ENCODE data around the gene KCNMB2. TPM values are rescaled to one million over a fixed set of nuclear protein-coding genes. Genes with fewer than 3 reads are reported as not detected.

Gene KCNMB2
- polyA plus RNA-seq, 1 donor (not counting 4 experiments of a cell fraction or from before 2014, with no cell fraction given) = not detected

DNA sequence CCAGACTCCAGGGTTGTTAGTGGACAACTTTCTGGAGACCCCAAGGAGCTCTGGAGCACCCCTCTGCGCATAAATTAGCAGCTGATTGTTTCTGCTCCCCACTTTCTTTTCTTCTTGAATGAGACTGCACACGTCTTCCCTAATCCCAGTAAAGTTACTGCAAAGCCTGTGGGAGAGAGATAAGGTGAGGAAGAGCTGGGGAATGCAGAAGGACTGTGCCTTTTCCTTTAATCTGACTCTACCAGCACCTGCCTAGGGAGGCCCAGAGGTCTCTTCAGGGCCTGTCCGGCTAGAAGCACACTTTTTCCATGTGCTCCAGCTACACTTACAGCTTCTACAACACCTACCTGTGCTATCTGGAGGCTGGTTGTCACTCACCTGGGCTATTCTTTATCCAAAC is 143.8 kb downstream of the KCNMB2 start:
- no peak for DNase-seq (ENCODE audit: low read depth, low spot score)
- Histone ChIP-seq H3K4me1 (ENCODE audit: control insufficient read depth, extremely low read depth, insufficient read depth, low read length) (no peaks in the 10 kb centered on the region), H3K4me2 (ENCODE audit: control insufficient read depth, extremely low read depth, insufficient read depth, low read depth, low read length) (no peak overlapping the region), H3K9ac (ENCODE audit: control insufficient read depth, extremely low read depth, insufficient read depth, low read length) (no peak overlapping the region), H3K27ac (ENCODE audit: control insufficient read depth, insufficient read depth, low read length) (no peak overlapping the region), H4K20me1 (ENCODE audit: control insufficient read depth, extremely low read depth, insufficient read depth, low read length) (no peaks in the 10 kb centered on the region), H3K36me3 (ENCODE audit: control insufficient read depth in 2 of 2, extremely low read depth in 1 of 2, insufficient read depth in 2 of 2, low read length in 2 of 2) (no peaks in the 10 kb centered on the region), H2AFZ (ENCODE audit: control insufficient read depth, low read length) (no peak overlapping the region), H3K4me3 (ENCODE audit: control insufficient read depth in 2 of 3, extremely low read depth in 1 of 3, insufficient read depth in 2 of 3, low read depth in 1 of 3, low read length in 3 of 3) (no peak overlapping the region), H3K27me3 (ENCODE audit: control insufficient read depth, extremely low read depth, insufficient read depth, low read length) (no peaks in the 10 kb centered on the region), H3K9me1 (ENCODE audit: control insufficient read depth, extremely low read depth, insufficient read depth, low read length) (no peaks in the 10 kb centered on the region), H3K79me2 (ENCODE audit: control insufficient read depth, insufficient read depth, low read length) (no peaks in the 10 kb centered on the region), H3K9me3 (ENCODE audit: control insufficient read depth, low read depth, low read length) (no peaks in the 10 kb centered on the region)
- no peak for FAIRE-seq
- no peak for TF ChIP-seq EZH2 (IDR thresholded peaks at IDR 0.05; ENCODE audit: low read length)
- TF ChIP-seq, protein P1, sequence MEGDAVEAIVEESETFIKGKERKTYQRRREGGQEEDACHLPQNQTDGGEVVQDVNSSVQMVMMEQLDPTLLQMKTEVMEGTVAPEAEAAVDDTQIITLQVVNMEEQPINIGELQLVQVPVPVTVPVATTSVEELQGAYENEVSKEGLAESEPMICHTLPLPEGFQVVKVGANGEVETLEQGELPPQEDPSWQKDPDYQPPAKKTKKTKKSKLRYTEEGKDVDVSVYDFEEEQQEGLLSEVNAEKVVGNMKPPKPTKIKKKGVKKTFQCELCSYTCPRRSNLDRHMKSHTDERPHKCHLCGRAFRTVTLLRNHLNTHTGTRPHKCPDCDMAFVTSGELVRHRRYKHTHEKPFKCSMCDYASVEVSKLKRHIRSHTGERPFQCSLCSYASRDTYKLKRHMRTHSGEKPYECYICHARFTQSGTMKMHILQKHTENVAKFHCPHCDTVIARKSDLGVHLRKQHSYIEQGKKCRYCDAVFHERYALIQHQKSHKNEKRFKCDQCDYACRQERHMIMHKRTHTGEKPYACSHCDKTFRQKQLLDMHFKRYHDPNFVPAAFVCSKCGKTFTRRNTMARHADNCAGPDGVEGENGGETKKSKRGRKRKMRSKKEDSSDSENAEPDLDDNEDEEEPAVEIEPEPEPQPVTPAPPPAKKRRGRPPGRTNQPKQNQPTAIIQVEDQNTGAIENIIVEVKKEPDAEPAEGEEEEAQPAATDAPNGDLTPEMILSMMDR (optimal IDR thresholded peaks at IDR 0.05 in 1 of 3, IDR thresholded peaks at IDR 0.05 in 1 of 3, conservative IDR thresholded peaks at IDR 0.05 in 1 of 3; ENCODE audit: extremely low read depth in 1 of 3, insufficient read depth in 2 of 3, low read length in 3 of 3) = no peak
- dilution Hi-C loops (cut with MboI; ENCODE audit: extremely low pct_ligation_motif_present, low sequenced_read_pairs) = no loop called here

DNA sequence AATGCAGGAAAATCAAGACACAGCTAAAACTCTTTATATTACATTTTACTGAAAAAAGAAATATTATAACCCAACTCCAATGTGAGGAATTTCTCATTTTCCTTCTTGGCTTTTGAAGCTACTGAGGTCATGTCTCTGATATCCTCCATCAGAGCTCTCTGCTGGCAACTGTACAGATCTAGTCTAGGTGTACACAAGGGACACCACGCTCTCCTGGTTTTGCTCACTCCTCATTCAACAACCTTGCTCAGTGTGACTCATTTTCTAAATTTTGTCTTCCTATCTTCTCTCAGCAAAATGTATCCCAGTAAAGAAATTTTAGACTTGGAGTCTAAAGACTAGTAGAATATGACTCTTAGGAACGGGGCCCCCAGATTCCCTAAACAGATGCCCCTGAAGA is 144.3 kb downstream of the KCNMB2 start:
- H3K9ac ChIP-seq (ENCODE audit: control insufficient read depth, extremely low read depth, insufficient read depth, low read length) = no peak overlapping the region
- no peak overlapping the region for H2AFZ ChIP-seq (ENCODE audit: control insufficient read depth, low read length)
- H4K20me1 ChIP-seq (ENCODE audit: control insufficient read depth, extremely low read depth, insufficient read depth, low read length) = no peaks in the 10 kb centered on the region
- no peaks in the 10 kb centered on the region for H3K9me1 ChIP-seq (ENCODE audit: control insufficient read depth, extremely low read depth, insufficient read depth, low read length)
- no peaks in the 10 kb centered on the region for H3K4me1 ChIP-seq (ENCODE audit: control insufficient read depth, extremely low read depth, insufficient read depth, low read length)
- FAIRE-seq (no peak), DNase-seq (ENCODE audit: low read depth, low spot score) (no peak)
- no peaks in the 10 kb centered on the region for H3K9me3 ChIP-seq (ENCODE audit: control insufficient read depth, low read depth, low read length)
- no peaks in the 10 kb centered on the region for H3K79me2 ChIP-seq (ENCODE audit: control insufficient read depth, insufficient read depth, low read length)
- TF ChIP-seq, protein P1 (optimal IDR thresholded peaks at IDR 0.05 in 1 of 3, IDR thresholded peaks at IDR 0.05 in 1 of 3, conservative IDR thresholded peaks at IDR 0.05 in 1 of 3; ENCODE audit: extremely low read depth in 1 of 3, insufficient read depth in 2 of 3, low read length in 3 of 3) = no peak
- no peak for TF ChIP-seq EZH2 (IDR thresholded peaks at IDR 0.05; ENCODE audit: low read length)
- no peak overlapping the region for H3K27ac ChIP-seq (ENCODE audit: control insufficient read depth, insufficient read depth, low read length)
- no peaks in the 10 kb centered on the region for H3K27me3 ChIP-seq (ENCODE audit: control insufficient read depth, extremely low read depth, insufficient read depth, low read length)
- no peaks in the 10 kb centered on the region for H3K36me3 ChIP-seq (ENCODE audit: control insufficient read depth in 2 of 2, extremely low read depth in 1 of 2, insufficient read depth in 2 of 2, low read length in 2 of 2)
- H3K4me3 ChIP-seq (ENCODE audit: control insufficient read depth in 2 of 3, extremely low read depth in 1 of 3, insufficient read depth in 2 of 3, low read depth in 1 of 3, low read length in 3 of 3) = no peak overlapping the region
- no peak overlapping the region for H3K4me2 ChIP-seq (ENCODE audit: control insufficient read depth, extremely low read depth, insufficient read depth, low read depth, low read length)
- dilution Hi-C loops (cut with MboI; ENCODE audit: extremely low pct_ligation_motif_present, low sequenced_read_pairs) = no loop called here

Data from keratinocyte (primary cell).